ENCODE measurements around the gene PON2. TPM values are rescaled to one million over a fixed set of nuclear protein-coding genes. Genes with fewer than 3 reads are reported as not detected.

The PON2 gene
- total RNA-seq, 2 experiments from 2014 or later = 5.4 to 6.7 TPM

- Histone ChIP-seq H3K36me3 (ENCODE audit: insufficient read depth, low read length) (no peaks in the 10 kb centered on the region), H3K4me3 (ENCODE audit: low read length) (peak within 1 kb of the TSS; percentile 34), H3K27ac (ENCODE audit: low read depth in 1 of 2, low read length in 2 of 2) (no peak within 1 kb of the TSS), H3K9me3 (ENCODE audit: control insufficient read depth in 1 of 2, insufficient read depth in 1 of 2, low read length in 2 of 2) (peaks cover 0 to 4% of the 10 kb centered on the region in 2 experiments), H3K4me1 (ENCODE audit: insufficient read depth, low read length) (peaks cover 12% of the 10 kb centered on the region), H3K27me3 (ENCODE audit: control insufficient read depth in 1 of 2, insufficient read depth in 2 of 2, low read length in 2 of 2) (peaks cover 9 to 44% of the 10 kb centered on the region in 2 experiments)
- ChIA-PET POLR2A (interaction anchor here (0.8 to 1.1 kb wide), 2 partner anchors 37 to 39 kb away, joined by 3 to 4 read pairs; no protein-coding TSS in a partner anchor), CTCF (no interaction called here)
- Mint-ChIP-seq H3K36me3 (ENCODE audit: low read depth) (no peaks in the 10 kb centered on the region), H3K4me1 (ENCODE audit: low read depth) (no peaks in the 10 kb centered on the region), H3K9me3 (no peaks in the 10 kb centered on the region), H3K27ac (no peak within 1 kb of the TSS), H3K27me3 (peaks cover 45% of the 10 kb centered on the region), H3K4me3 (peak within 1 kb of the TSS; percentile 80)
- ATAC-seq (ENCODE audit: poor library complexity) (peak; percentile 91), DNase-seq (peak in 6 of 14 experiments; percentile 0 to 41 (median 13))
- intact Hi-C loops (cut with DNase I, micrococcal nuclease) = no loop called here
- no peak for TF ChIP-seq CTCF (IDR thresholded peaks at IDR 0.05)
Measured at GRCh38 chr7:95396136-95397032, 38.4 kb downstream of the PON2 start, which contains the start of gene PON3. PON3 (minus strand) TSS chr7:95396375; CDS start chr7:95396350, 25 bp downstream.

- DNase-seq = no peak
- peak overlapping the region; percentile 32 for H3K4me3 ChIP-seq (ENCODE audit: low read length)
- no peaks in the 10 kb centered on the region for H3K9me3 Mint-ChIP-seq
- H3K27me3 Mint-ChIP-seq = peaks cover 45% of the 10 kb centered on the region
- no peaks in the 10 kb centered on the region for H3K36me3 ChIP-seq (ENCODE audit: insufficient read depth, low read length)
- H3K4me1 Mint-ChIP-seq (ENCODE audit: low read depth) = no peaks in the 10 kb centered on the region
- H3K27ac Mint-ChIP-seq = no peak overlapping the region
- peaks cover 9 to 44% of the 10 kb centered on the region in 2 experiments for H3K27me3 ChIP-seq (ENCODE audit: control insufficient read depth in 1 of 2, insufficient read depth in 2 of 2, low read length in 2 of 2)
- ChIA-PET POLR2A (no interaction called here), CTCF (no interaction called here)
- ATAC-seq (ENCODE audit: poor library complexity) = no peak
- H3K4me1 ChIP-seq (ENCODE audit: insufficient read depth, low read length) = peaks cover 12% of the 10 kb centered on the region
- intact Hi-C loops (cut with DNase I, micrococcal nuclease) = no loop called here
- H3K4me3 Mint-ChIP-seq = peak overlapping the region; percentile 80
- no peak overlapping the region for H3K27ac ChIP-seq (ENCODE audit: low read depth in 1 of 2, low read length in 2 of 2)
- peaks cover 0 to 4% of the 10 kb centered on the region in 2 experiments for H3K9me3 ChIP-seq (ENCODE audit: control insufficient read depth in 1 of 2, insufficient read depth in 1 of 2, low read length in 2 of 2)
- H3K36me3 Mint-ChIP-seq (ENCODE audit: low read depth) = no peaks in the 10 kb centered on the region
- no peak for TF ChIP-seq CTCF (IDR thresholded peaks at IDR 0.05)
Measured at GRCh38 chr7:95395755-95396135, 39.1 kb downstream of the PON2 start.

- Mint-ChIP-seq H3K4me3 (no peak overlapping the region), H3K4me1 (ENCODE audit: low read depth) (no peaks in the 10 kb centered on the region), H3K27ac (no peak overlapping the region), H3K36me3 (ENCODE audit: low read depth) (no peaks in the 10 kb centered on the region), H3K9me3 (no peaks in the 10 kb centered on the region), H3K27me3 (peaks cover 45% of the 10 kb centered on the region)
- Histone ChIP-seq H3K27ac (ENCODE audit: low read depth in 1 of 2, low read length in 2 of 2) (no peak overlapping the region), H3K4me1 (ENCODE audit: insufficient read depth, low read length) (peaks cover 12% of the 10 kb centered on the region), H3K27me3 (ENCODE audit: control insufficient read depth in 1 of 2, insufficient read depth in 2 of 2, low read length in 2 of 2) (peaks cover 9 to 44% of the 10 kb centered on the region in 2 experiments), H3K36me3 (ENCODE audit: insufficient read depth, low read length) (no peaks in the 10 kb centered on the region), H3K9me3 (ENCODE audit: control insufficient read depth in 1 of 2, insufficient read depth in 1 of 2, low read length in 2 of 2) (peaks cover 0 to 4% of the 10 kb centered on the region in 2 experiments), H3K4me3 (ENCODE audit: low read length) (no peak overlapping the region)
- POLR2A ChIA-PET = no interaction called here
- TF ChIP-seq CTCF (IDR thresholded peaks at IDR 0.05) = no peak
- DNase-seq = no peak
- intact Hi-C loops (cut with DNase I, micrococcal nuclease) = no loop called here
- no peak for ATAC-seq (ENCODE audit: poor library complexity)
- CTCF ChIA-PET = no interaction called here
Measured at GRCh38 chr7:95394370-95394769, 40.5 kb downstream of the PON2 start.

Data from CD4-positive, alpha-beta T cell (primary cell).